ENCODE data around the gene ZNF763. TPM values are rescaled to one million over a fixed set of nuclear protein-coding genes. Genes with fewer than 3 reads are reported as not detected.

The ZNF763 gene
- total RNA-seq, 5 donors from 2014 or later (not counting 1 experiment from before 2014, with no cell fraction given), result 0.98 to 10.5 (median 8.0) TPM

GRCh38 chr19:11979527-11979926 lies 14.7 kb downstream of the ZNF763 start:
- H3K27me3 Mint-ChIP-seq, result no peaks in the 10 kb centered on the region
- H3K4me3 Mint-ChIP-seq, result no peak overlapping the region
- Histone ChIP-seq H3K27me3 (replicated peaks in 1 of 2; ENCODE audit: control insufficient read depth in 2 of 2, extremely low read depth in 1 of 2, insufficient read depth in 2 of 2, low read length in 1 of 2) (no peaks in the 10 kb centered on the region), H3K27ac (ENCODE audit: low read length) (no peak overlapping the region), H3K4me3 (ENCODE audit: control insufficient read depth in 1 of 2, extremely low read depth in 1 of 2, low read length in 1 of 2) (no peak overlapping the region), H3K9me3 (peaks cover 17% of the 10 kb centered on the region), H3K4me1 (ENCODE audit: control insufficient read depth in 1 of 2, extremely low read depth in 1 of 2, insufficient read depth in 2 of 2, low read length in 2 of 2) (no peaks in the 10 kb centered on the region), H3K36me3 (ENCODE audit: control insufficient read depth in 2 of 2, extremely low read depth in 1 of 2, insufficient read depth in 1 of 2, low read length in 1 of 2) (peaks cover 0 to 20% of the 10 kb centered on the region in 2 donors)
- WGBS (ENCODE audit: insufficient coverage), result no CpG with 5 or more reads among the region's 4 CpGs
- H3K36me3 Mint-ChIP-seq, result peaks cover 45% of the 10 kb centered on the region
- H3K27ac Mint-ChIP-seq, result no peak overlapping the region
- ChIA-PET CTCF (no interaction called here), POLR2A (no interaction called here)
- DNase-seq (no peak), ATAC-seq (replicated peaks in 1 of 4) (no peak)
- H3K9me3 Mint-ChIP-seq, result peaks cover 7 to 48% (median 43%) of the 10 kb centered on the region in 3 donors
- no peaks in the 10 kb centered on the region for H3K4me1 Mint-ChIP-seq

DNA sequence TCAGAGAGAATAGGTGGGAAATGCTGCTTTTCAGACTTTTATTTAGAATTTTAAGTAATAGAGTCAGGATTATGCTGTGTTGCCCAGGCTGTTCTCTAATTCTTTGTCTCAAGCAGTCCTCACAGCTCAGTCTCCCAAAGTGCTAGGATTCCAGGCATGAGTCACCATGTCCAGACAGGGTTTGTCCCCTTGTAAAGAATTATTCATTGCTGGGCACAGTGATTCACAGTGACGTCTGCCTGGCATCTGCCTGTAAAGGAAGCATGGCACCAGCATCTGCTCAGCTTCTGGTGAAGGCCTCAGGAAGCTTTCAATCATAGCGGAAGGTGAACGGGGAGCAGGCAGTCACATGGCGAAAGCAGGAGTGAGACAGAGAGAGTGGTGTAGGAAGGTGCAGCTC lies 17.7 kb downstream of the ZNF763 start:
- H3K27ac ChIP-seq (ENCODE audit: low read length), result no peak overlapping the region
- peaks cover 7 to 31% (median 29%) of the 10 kb centered on the region in 3 donors for H3K9me3 Mint-ChIP-seq
- no peak overlapping the region for H3K4me3 Mint-ChIP-seq
- CTCF ChIA-PET, result no interaction called here
- peaks cover 17% of the 10 kb centered on the region for H3K9me3 ChIP-seq
- H3K27ac Mint-ChIP-seq, result no peak overlapping the region
- H3K4me3 ChIP-seq (ENCODE audit: control insufficient read depth in 1 of 2, extremely low read depth in 1 of 2, low read length in 1 of 2), result no peak overlapping the region
- peaks cover 0 to 5% of the 10 kb centered on the region in 2 experiments for H3K4me1 ChIP-seq (ENCODE audit: control insufficient read depth in 1 of 2, extremely low read depth in 1 of 2, insufficient read depth in 2 of 2, low read length in 2 of 2)
- no peaks in the 10 kb centered on the region for H3K27me3 Mint-ChIP-seq
- POLR2A ChIA-PET, result no interaction called here
- H3K36me3 ChIP-seq (ENCODE audit: control insufficient read depth in 2 of 2, extremely low read depth in 1 of 2, insufficient read depth in 1 of 2, low read length in 1 of 2), result peaks cover 0 to 14% of the 10 kb centered on the region in 2 donors
- no peak for ATAC-seq (replicated peaks in 1 of 4)
- no peaks in the 10 kb centered on the region for H3K27me3 ChIP-seq (replicated peaks in 1 of 2; ENCODE audit: control insufficient read depth in 2 of 2, extremely low read depth in 1 of 2, insufficient read depth in 2 of 2, low read length in 1 of 2)
- no peak for DNase-seq
- H3K4me1 Mint-ChIP-seq, result peaks cover 0 to 4% (median 3%) of the 10 kb centered on the region in 3 donors
- peaks cover 29% of the 10 kb centered on the region for H3K36me3 Mint-ChIP-seq
- WGBS (ENCODE audit: insufficient coverage), result 50% methylated on average over 1 of the region's 4 CpGs

DNA sequence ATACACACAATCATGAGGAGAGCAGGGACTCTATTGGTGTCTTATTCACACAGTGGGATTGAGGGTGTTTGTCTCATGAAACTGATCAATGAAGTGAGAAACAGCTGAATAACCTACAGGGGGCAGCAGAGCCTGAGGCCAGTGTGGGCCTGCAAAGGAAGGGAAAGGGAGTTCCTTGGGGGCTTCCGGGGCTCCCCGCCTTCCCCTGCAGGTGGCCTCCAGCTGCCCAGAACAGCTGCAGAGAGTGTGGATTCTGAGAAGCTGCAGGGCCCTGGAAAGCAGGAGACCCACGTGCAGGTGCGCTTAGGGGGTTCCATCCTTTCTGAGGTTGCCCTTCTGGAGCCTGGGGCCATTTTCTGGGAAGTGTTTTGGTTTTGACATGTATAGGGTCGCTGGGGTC lies 20.1 kb downstream of the ZNF763 start:
- ATAC-seq (replicated peaks in 1 of 4) (no peak), DNase-seq (peak in 1 of 35 experiments; percentile 31)
- Histone ChIP-seq H3K27me3 (replicated peaks in 1 of 2; ENCODE audit: control insufficient read depth in 2 of 2, extremely low read depth in 1 of 2, insufficient read depth in 2 of 2, low read length in 1 of 2) (no peaks in the 10 kb centered on the region), H3K27ac (ENCODE audit: low read length) (no peak overlapping the region), H3K4me1 (ENCODE audit: control insufficient read depth in 1 of 2, extremely low read depth in 1 of 2, insufficient read depth in 2 of 2, low read length in 2 of 2) (peaks cover 2 to 17% of the 10 kb centered on the region in 2 experiments), H3K4me3 (ENCODE audit: control insufficient read depth in 1 of 2, extremely low read depth in 1 of 2, low read length in 1 of 2) (no peak overlapping the region), H3K36me3 (ENCODE audit: control insufficient read depth in 2 of 2, extremely low read depth in 1 of 2, insufficient read depth in 1 of 2, low read length in 1 of 2) (no peaks in the 10 kb centered on the region), H3K9me3 (peaks cover 10% of the 10 kb centered on the region)
- Mint-ChIP-seq H3K9me3 (peaks cover 0 to 9% (median 6%) of the 10 kb centered on the region in 3 donors), H3K27ac (no peak overlapping the region), H3K4me1 (peaks cover 10 to 16% (median 12%) of the 10 kb centered on the region in 3 donors), H3K27me3 (no peaks in the 10 kb centered on the region), H3K4me3 (no peak overlapping the region), H3K36me3 (peaks cover 4% of the 10 kb centered on the region)
- ChIA-PET POLR2A (no interaction called here), CTCF (interaction anchor here in 1 of 2 donors (0.7 to 0.9 kb wide), 2 partner anchors 51 to 107 kb away, joined by 3 to 5 read pairs; no protein-coding TSS in a partner anchor)
- 45% methylated on average over 4 of the region's 5 CpGs for WGBS (ENCODE audit: insufficient coverage)

GRCh38 chr19:11986754-11987153 lies 21.9 kb downstream of the ZNF763 start:
- peaks cover 0 to 5% (median 4%) of the 10 kb centered on the region in 3 donors for H3K9me3 Mint-ChIP-seq
- H3K27ac ChIP-seq (ENCODE audit: low read length), result no peak overlapping the region
- DNase-seq, result no peak
- peaks cover 3% of the 10 kb centered on the region for H3K9me3 ChIP-seq
- no peaks in the 10 kb centered on the region for H3K27me3 Mint-ChIP-seq
- no peaks in the 10 kb centered on the region for H3K36me3 ChIP-seq (ENCODE audit: control insufficient read depth in 2 of 2, extremely low read depth in 1 of 2, insufficient read depth in 1 of 2, low read length in 1 of 2)
- H3K27me3 ChIP-seq (replicated peaks in 1 of 2; ENCODE audit: control insufficient read depth in 2 of 2, extremely low read depth in 1 of 2, insufficient read depth in 2 of 2, low read length in 1 of 2), result no peaks in the 10 kb centered on the region
- no peak for ATAC-seq (replicated peaks in 1 of 4)
- H3K4me1 Mint-ChIP-seq, result peaks cover 21 to 29% (median 26%) of the 10 kb centered on the region in 3 donors
- POLR2A ChIA-PET, result no interaction called here
- peak overlapping the region in 1 of 2 donors; percentile 94 for H3K27ac Mint-ChIP-seq
- no peak overlapping the region for H3K4me3 ChIP-seq (ENCODE audit: control insufficient read depth in 1 of 2, extremely low read depth in 1 of 2, low read length in 1 of 2)
- H3K4me1 ChIP-seq (ENCODE audit: control insufficient read depth in 1 of 2, extremely low read depth in 1 of 2, insufficient read depth in 2 of 2, low read length in 2 of 2), result peaks cover 6 to 21% of the 10 kb centered on the region in 2 experiments
- CTCF ChIA-PET, result interaction anchor here (0.7 to 5.7 kb wide), 5 partner anchors 23 to 458 kb away, joined by 3 to 70 read pairs (median 7); partner anchors contain the start of genes ZNF69 (in 1 of the 2) and ZNF700 (in 1 of the 2)
- H3K36me3 Mint-ChIP-seq, result peaks cover 4% of the 10 kb centered on the region
- H3K4me3 Mint-ChIP-seq, result peak overlapping the region; percentile 17 to 97 (median 93)
- 97% methylated on average over 4 of the region's 17 CpGs for WGBS (ENCODE audit: insufficient coverage)

- Histone ChIP-seq H3K4me1 (ENCODE audit: control insufficient read depth in 1 of 2, extremely low read depth in 1 of 2, insufficient read depth in 2 of 2, low read length in 2 of 2) (peaks cover 6 to 21% of the 10 kb centered on the region in 2 experiments), H3K9me3 (no peaks in the 10 kb centered on the region), H3K36me3 (ENCODE audit: control insufficient read depth in 2 of 2, extremely low read depth in 1 of 2, insufficient read depth in 1 of 2, low read length in 1 of 2) (peaks cover 0 to under 1% of the 10 kb centered on the region in 2 donors), H3K27me3 (replicated peaks in 1 of 2; ENCODE audit: control insufficient read depth in 2 of 2, extremely low read depth in 1 of 2, insufficient read depth in 2 of 2, low read length in 1 of 2) (no peaks in the 10 kb centered on the region), H3K4me3 (ENCODE audit: control insufficient read depth in 1 of 2, extremely low read depth in 1 of 2, low read length in 1 of 2) (peak overlapping the region; percentile 91 to 96), H3K27ac (ENCODE audit: low read length) (peak overlapping the region; percentile 84)
- Mint-ChIP-seq H3K27ac (peak overlapping the region; percentile 94 to 97), H3K9me3 (peaks cover 0 to 3% (median 0%) of the 10 kb centered on the region in 3 donors), H3K4me3 (peak overlapping the region; percentile 93 to 99 (median 97)), H3K27me3 (no peaks in the 10 kb centered on the region), H3K4me1 (peaks cover 27 to 38% (median 34%) of the 10 kb centered on the region in 3 donors), H3K36me3 (peaks cover 4% of the 10 kb centered on the region)
- CTCF ChIA-PET, result interaction anchor here (0.6 to 5.7 kb wide), 12 partner anchors 11 to 247 kb away, joined by 3 to 70 read pairs (median 6); partner anchors contain the start of genes ZNF433 (in 1 of the 2), ZNF491 (in 1 of the 2), ZNF700 (in 1 of the 2) and ZNF763 (in 1 of the 2)
- 0% methylated on average over 49 of the region's 54 CpGs for WGBS (ENCODE audit: insufficient coverage)
- DNase-seq (peak; percentile 78 to 95 (median 90)), ATAC-seq (replicated peaks in 1 of 4) (peak; percentile 89 to 94 (median 94))
- POLR2A ChIA-PET, result interaction anchor here (0.7 to 1.5 kb wide), 3 partner anchors 23 to 703 kb away, joined by 4 read pairs; partner anchors contain the start of genes ZNF491 (in 1 of the 2) and ZNF763 (in 1 of the 2)
These were observed 22.8 kb downstream of the ZNF763 start for GRCh38 chr19:11987405-11988281.

DNA sequence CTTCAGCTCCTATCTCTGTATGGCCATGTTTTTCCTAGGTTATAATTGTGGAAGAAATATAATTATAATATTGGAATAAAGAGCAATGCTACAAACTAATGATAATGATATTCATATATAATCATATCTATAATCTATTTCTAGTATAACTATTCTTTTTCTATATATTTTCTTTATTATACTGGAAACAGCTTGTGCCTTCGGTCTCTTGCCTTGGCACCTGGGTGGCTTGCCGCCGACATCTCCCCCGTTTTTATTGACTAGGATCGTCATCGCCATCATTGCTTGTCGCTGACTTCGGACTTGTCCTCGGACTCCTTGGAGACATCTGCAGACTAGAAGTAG lies 24.2 kb downstream of the ZNF763 start:
- H3K4me3 ChIP-seq (ENCODE audit: control insufficient read depth in 1 of 2, extremely low read depth in 1 of 2, low read length in 1 of 2), result peak overlapping the region; percentile 91 to 96
- POLR2A ChIA-PET, result interaction anchor here (1.0 to 1.5 kb wide), 2 partner anchors 25 to 191 kb away, joined by 4 read pairs; partner anchors contain the start of genes ZNF491 (in 1 of the 2) and ZNF763 (in 1 of the 2)
- ATAC-seq (replicated peaks in 1 of 4) (no peak), DNase-seq (no peak)
- peaks cover 6 to 21% of the 10 kb centered on the region in 2 experiments for H3K4me1 ChIP-seq (ENCODE audit: control insufficient read depth in 1 of 2, extremely low read depth in 1 of 2, insufficient read depth in 2 of 2, low read length in 2 of 2)
- peak overlapping the region; percentile 93 to 99 (median 97) for H3K4me3 Mint-ChIP-seq
- CTCF ChIA-PET, result interaction anchor here (0.5 to 5.7 kb wide), 8 partner anchors 25 to 647 kb away, joined by 3 to 70 read pairs (median 8); partner anchors contain the start of genes ZNF700 (in 1 of the 2), ZNF709 (in 1 of the 2) and ZNF763 (in 1 of the 2)
- WGBS (ENCODE audit: insufficient coverage), result no CpG with 5 or more reads among the region's 9 CpGs
- no peaks in the 10 kb centered on the region for H3K9me3 Mint-ChIP-seq
- H3K27ac ChIP-seq (ENCODE audit: low read length), result peak overlapping the region; percentile 84
- H3K9me3 ChIP-seq, result no peaks in the 10 kb centered on the region
- H3K4me1 Mint-ChIP-seq, result peaks cover 36 to 49% (median 46%) of the 10 kb centered on the region in 3 donors
- H3K27me3 ChIP-seq (replicated peaks in 1 of 2; ENCODE audit: control insufficient read depth in 2 of 2, extremely low read depth in 1 of 2, insufficient read depth in 2 of 2, low read length in 1 of 2), result no peaks in the 10 kb centered on the region
- peaks cover 7% of the 10 kb centered on the region for H3K36me3 Mint-ChIP-seq
- H3K36me3 ChIP-seq (ENCODE audit: control insufficient read depth in 2 of 2, extremely low read depth in 1 of 2, insufficient read depth in 1 of 2, low read length in 1 of 2), result peaks cover 0 to 3% of the 10 kb centered on the region in 2 donors
- peak overlapping the region; percentile 94 to 97 for H3K27ac Mint-ChIP-seq
- H3K27me3 Mint-ChIP-seq, result no peaks in the 10 kb centered on the region

Data from T-cell (primary cell).